Upper lobe of left lung (tissue), 6 donors: Measurements from ENCODE around the gene C1orf174. TPM values are rescaled to one million over a fixed set of nuclear protein-coding genes. Genes with fewer than 3 reads are reported as not detected.

Experiments
- ATAC-seq, 2 donors: fragments of 200-7000 bp; cut with Tn5 transposase; one replicate each; pipeline ENCODE4 v1.9.1; 2022; ENCODE audit warnings: mild to moderate bottlenecking in 2 of 2, moderate library complexity in 2 of 2; ENCODE audit not compliant: low FRiP score in 2 of 2
- DNase-seq, 2 donors: peaks; one replicate each; pipeline ENCODE4 v3.0.0-alpha.2; 2019 to 2020
- H3K27ac ChIP-seq, 4 donors: fragments of 200-600 bp; sonication (generic); one replicate each; pipeline ENCODE4 v1.5.1; 2016 to 2019
- H3K27me3 ChIP-seq, 4 donors: fragments of 200-600 bp; sonication (generic); one replicate each; pipeline ENCODE4 v1.5.1; 2017 to 2019
- H3K36me3 ChIP-seq, 4 donors: fragments of 200-600 bp; sonication (generic); one replicate each; pipeline ENCODE4 v1.5.1; 2016 to 2019
- H3K4me1 ChIP-seq, 4 donors: fragments of 200-600 bp; sonication (generic); one replicate each; pipeline ENCODE4 v1.5.1; 2018 to 2019
- H3K4me3 ChIP-seq, 4 donors: fragments of 200-600 bp; sonication (generic); one replicate each; pipeline ENCODE4 v1.5.1; 2017 to 2019; ENCODE audit warnings: mild to moderate bottlenecking in 2 of 4, moderate library complexity in 1 of 4
- H3K9me3 ChIP-seq, 4 donors: fragments of 200-600 bp; sonication (generic); one replicate each; pipeline ENCODE4 v1.5.1; 2018 to 2019
- EP300 ChIP-seq, 4 donors: sonication (generic); formaldehyde crosslinking; IDR thresholded peaks; one replicate each; pipeline ENCODE4 v1.5.1; 2017; ENCODE audit warnings: antibody characterized with exemption in 4 of 4, control low read depth in 2 of 4
- POLR2A ChIP-seq, 4 donors: fragments of 450-650 bp; IDR thresholded peaks; one replicate each; pipeline ENCODE4 v1.5.1; 2016 to 2017; ENCODE audit warnings: antibody characterized with exemption in 4 of 4, mild to moderate bottlenecking in 2 of 4
- POLR2AphosphoS5 ChIP-seq, 2 donors: sonication (generic); formaldehyde crosslinking; IDR thresholded peaks; one replicate each; pipeline ENCODE4 v1.5.1; 2017; ENCODE audit warnings: antibody characterized with exemption in 2 of 2
- WGBS, 2 donors: methylation state at CpG; one replicate each; pipeline ENCODE4 v1.1.5; 2017 to 2018; 5-methylcytosine and 5-hydroxymethylcytosine counted together
- total RNA-seq, 6 donors: library from RNA; depleted of rRNA in 4 of 6; stranded (reverse); fragments of >200 nt in 4 of 6; gene quantifications; one replicate each; pipeline versions ENCODE4 v1.1.0 to v1.2.1, GENCODE V29; 2016 to 2021
- TF ChIP-seq, protein P1 (sequence below), 6 experiments: fragments of 450-650 bp in 4 of 6; fragments of 200-600 bp in 2 of 6; sonication (generic) in 2 of 6; IDR thresholded peaks; one replicate each; pipeline ENCODE4 v1.5.1; 2016 to 2019; ENCODE audit warnings: antibody characterized with exemption in 6 of 6
- donor health status: DM: no; HTN: no; CAD: no; lungs with moderate emphysema.
- donor health status: DM: no; HTN: yes; CAD: no; lungs with severe emphysema.

C1orf174 gene
- total RNA-seq, 6 donors from 2014 or later, result 15.9 to 35.6 (median 20.6) TPM

DNA sequence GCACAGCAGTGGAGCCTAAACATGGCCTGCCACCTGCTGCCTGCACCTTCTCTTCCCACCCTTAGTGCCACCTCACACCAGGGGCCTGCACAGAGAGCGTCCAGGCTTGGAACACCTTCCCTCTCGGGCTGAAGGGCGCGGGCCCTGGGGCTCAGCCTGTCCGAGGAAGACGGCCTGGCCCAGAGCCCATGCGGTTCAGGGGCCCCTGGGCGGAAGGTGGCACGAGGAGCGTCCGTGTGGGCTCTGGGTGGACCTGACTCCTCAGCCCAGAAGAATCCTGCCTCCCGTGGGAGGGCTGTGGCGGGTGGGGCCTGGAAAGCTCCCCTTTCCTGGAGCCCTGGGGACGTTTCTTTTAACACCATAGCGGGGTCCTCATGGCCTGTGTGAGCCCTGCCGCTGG lies 23.4 kb downstream of the C1orf174 start:
- Histone ChIP-seq H3K4me3 (no peak overlapping the region), H3K36me3 (peaks cover 16 to 83% (median 45%) of the 10 kb centered on the region in 4 donors), H3K4me1 (no peaks in the 10 kb centered on the region), H3K9me3 (peaks cover 0 to 14% (median 10%) of the 10 kb centered on the region in 4 donors), H3K27ac (no peak overlapping the region), H3K27me3 (no peaks in the 10 kb centered on the region)
- DNase-seq (no peak), ATAC-seq (peak in 1 of 2 donors; percentile 30)
- 89 to 93% methylated on average over 11 to 16 of the region's 16 CpGs for WGBS, 2 donors
- TF ChIP-seq, protein P1, sequence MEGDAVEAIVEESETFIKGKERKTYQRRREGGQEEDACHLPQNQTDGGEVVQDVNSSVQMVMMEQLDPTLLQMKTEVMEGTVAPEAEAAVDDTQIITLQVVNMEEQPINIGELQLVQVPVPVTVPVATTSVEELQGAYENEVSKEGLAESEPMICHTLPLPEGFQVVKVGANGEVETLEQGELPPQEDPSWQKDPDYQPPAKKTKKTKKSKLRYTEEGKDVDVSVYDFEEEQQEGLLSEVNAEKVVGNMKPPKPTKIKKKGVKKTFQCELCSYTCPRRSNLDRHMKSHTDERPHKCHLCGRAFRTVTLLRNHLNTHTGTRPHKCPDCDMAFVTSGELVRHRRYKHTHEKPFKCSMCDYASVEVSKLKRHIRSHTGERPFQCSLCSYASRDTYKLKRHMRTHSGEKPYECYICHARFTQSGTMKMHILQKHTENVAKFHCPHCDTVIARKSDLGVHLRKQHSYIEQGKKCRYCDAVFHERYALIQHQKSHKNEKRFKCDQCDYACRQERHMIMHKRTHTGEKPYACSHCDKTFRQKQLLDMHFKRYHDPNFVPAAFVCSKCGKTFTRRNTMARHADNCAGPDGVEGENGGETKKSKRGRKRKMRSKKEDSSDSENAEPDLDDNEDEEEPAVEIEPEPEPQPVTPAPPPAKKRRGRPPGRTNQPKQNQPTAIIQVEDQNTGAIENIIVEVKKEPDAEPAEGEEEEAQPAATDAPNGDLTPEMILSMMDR (IDR thresholded peaks at IDR 0.05), result no peak
- TF ChIP-seq EP300 (IDR thresholded peaks at IDR 0.05), result no peak
- TF ChIP-seq POLR2A (IDR thresholded peaks at IDR 0.05), result no peak
- TF ChIP-seq POLR2AphosphoS5 (IDR thresholded peaks at IDR 0.05), result no peak

DNA sequence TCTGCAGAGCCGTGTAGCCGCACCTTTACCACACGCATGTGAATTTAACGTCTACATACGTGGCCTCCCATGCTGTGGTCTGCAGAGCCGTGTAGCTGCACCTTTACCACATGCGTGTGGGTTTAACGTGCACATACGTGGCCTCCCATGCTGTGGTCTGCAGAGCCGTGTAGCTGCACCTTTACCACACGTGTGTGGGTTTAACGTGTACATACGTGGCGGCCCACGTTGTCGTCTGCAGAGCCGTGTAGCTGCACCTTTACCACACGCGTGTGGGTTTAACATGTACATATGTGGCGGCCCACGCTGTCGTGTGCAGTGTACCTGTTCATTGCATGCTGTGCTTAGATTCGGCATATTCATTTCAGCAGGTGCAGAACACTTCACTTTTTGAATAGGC lies 25.3 kb downstream of the C1orf174 start:
- 95 to 97% methylated on average over 23 of the region's 23 CpGs for WGBS, 2 donors
- no peak for ATAC-seq
- H3K4me1 ChIP-seq, result no peaks in the 10 kb centered on the region
- peaks cover 20 to 90% (median 51%) of the 10 kb centered on the region in 4 donors for H3K36me3 ChIP-seq
- H3K27ac ChIP-seq, result no peak overlapping the region
- TF ChIP-seq EP300 (IDR thresholded peaks at IDR 0.05), result no peak
- no peak for TF ChIP-seq POLR2AphosphoS5 (IDR thresholded peaks at IDR 0.05)
- TF ChIP-seq, protein P1 (IDR thresholded peaks at IDR 0.05), result no peak
- TF ChIP-seq POLR2A (IDR thresholded peaks at IDR 0.05), result no peak
- no peaks in the 10 kb centered on the region for H3K27me3 ChIP-seq
- DNase-seq, result no peak
- no peak overlapping the region for H3K4me3 ChIP-seq
- H3K9me3 ChIP-seq, result peaks cover 0 to 14% (median 10%) of the 10 kb centered on the region in 4 donors

DNA sequence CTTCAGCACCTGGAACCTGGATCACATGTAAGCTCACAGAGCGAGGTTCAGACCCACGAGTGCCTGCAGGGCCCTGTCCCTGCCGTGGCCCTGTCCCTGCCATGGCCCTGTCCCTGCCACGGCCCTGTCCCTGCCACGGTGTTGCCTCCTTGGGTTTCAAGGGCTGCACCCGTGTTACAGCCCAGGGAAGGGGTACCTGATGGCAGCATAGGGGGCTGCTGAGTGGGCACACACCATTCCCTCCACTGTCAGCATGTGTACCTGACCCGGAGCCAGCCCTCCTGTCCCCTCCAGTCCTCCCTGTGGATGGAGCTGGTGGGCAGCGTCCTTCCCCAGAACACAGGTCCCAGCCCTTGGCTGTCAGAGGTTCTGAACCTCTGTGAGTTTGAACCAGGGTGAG lies 27.5 kb downstream of the C1orf174 start:
- H3K27me3 ChIP-seq, result no peaks in the 10 kb centered on the region
- WGBS, 2 donors, result 91 to 92% methylated on average over 4 to 8 of the region's 8 CpGs
- H3K36me3 ChIP-seq, result peaks cover 17 to 87% (median 53%) of the 10 kb centered on the region in 4 donors
- peak in 1 of 2 donors; percentile 10 for ATAC-seq
- H3K4me1 ChIP-seq, result no peaks in the 10 kb centered on the region
- no peaks in the 10 kb centered on the region for H3K9me3 ChIP-seq
- no peak overlapping the region for H3K27ac ChIP-seq
- TF ChIP-seq POLR2A (IDR thresholded peaks at IDR 0.05) (no peak), EP300 (IDR thresholded peaks at IDR 0.05) (no peak), POLR2AphosphoS5 (IDR thresholded peaks at IDR 0.05) (no peak)
- TF ChIP-seq, protein P1 (IDR thresholded peaks at IDR 0.05), result no peak
- H3K4me3 ChIP-seq, result no peak overlapping the region
- DNase-seq, result no peak

DNA sequence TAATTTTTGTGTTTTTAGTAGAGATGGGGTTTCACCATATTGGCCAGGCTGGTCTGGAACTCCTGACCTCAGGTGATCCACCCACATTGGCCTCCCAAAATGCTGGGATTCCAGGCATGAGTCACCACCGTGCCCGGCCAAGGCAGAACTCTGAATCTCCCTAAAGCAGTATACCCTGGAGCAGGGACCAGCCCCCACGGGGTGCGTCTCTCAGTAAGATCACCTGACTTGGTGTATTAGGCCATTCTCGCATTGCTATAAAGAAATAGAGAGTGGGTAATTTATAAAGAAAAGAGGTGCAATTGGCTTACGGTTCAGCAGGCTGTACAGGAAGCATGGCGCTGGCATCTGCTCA lies 28.6 kb downstream of the C1orf174 start:
- Histone ChIP-seq H3K9me3 (no peaks in the 10 kb centered on the region), H3K4me1 (no peaks in the 10 kb centered on the region), H3K27ac (no peak overlapping the region), H3K36me3 (peaks cover 17 to 89% (median 55%) of the 10 kb centered on the region in 4 donors), H3K4me3 (no peak overlapping the region), H3K27me3 (no peaks in the 10 kb centered on the region)
- ATAC-seq (no peak), DNase-seq (no peak)
- 91 to 97% methylated on average over 5 to 7 of the region's 7 CpGs for WGBS, 2 donors
- TF ChIP-seq, protein P1 (IDR thresholded peaks at IDR 0.05), result no peak

DNA sequence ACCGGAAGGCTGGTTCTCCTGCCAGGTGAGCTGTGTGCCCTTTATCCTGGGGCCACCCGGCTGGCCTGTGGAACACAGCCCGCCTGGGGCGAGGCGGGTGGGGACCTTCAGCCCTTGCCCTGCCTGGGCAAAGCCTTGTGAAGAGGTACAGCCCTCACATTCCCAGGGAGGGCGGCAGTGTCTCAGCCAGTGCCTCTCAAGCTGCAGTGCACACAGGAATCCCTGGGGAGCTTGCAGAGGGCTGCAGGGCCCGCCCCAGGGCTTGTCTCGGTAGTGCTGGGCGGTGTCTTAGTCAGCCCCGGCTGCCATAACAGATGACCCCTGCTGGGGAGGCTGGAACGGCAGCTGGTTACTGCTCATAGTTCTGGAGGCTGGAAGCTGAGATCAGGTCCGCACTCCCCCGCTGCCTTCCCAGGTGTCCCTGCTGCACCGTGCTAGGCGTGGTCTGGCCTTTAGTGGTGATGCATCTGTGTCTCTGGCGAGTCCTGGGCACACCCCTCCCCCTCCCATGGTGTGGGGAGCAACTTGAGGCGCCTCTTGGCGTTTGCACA lies 30.2 kb downstream of the C1orf174 start:
- no peak overlapping the region for H3K27ac ChIP-seq
- TF ChIP-seq EP300 (IDR thresholded peaks at IDR 0.05) (no peak), POLR2A (IDR thresholded peaks at IDR 0.05) (no peak), POLR2AphosphoS5 (IDR thresholded peaks at IDR 0.05) (no peak)
- TF ChIP-seq, protein P1 (IDR thresholded peaks at IDR 0.05), result no peak
- H3K4me3 ChIP-seq, result no peak overlapping the region
- ATAC-seq (peak in 1 of 2 donors; percentile 34), DNase-seq (peak in 1 of 2 donors; percentile 69)
- no peaks in the 10 kb centered on the region for H3K9me3 ChIP-seq
- WGBS, 2 donors, result 88% methylated on average over 17 of the region's 18 CpGs; no CpG with 5 or more reads in 1 of the 2 donors
- no peaks in the 10 kb centered on the region for H3K27me3 ChIP-seq
- H3K36me3 ChIP-seq, result peaks cover 9 to 80% (median 49%) of the 10 kb centered on the region in 4 donors
- H3K4me1 ChIP-seq, result no peaks in the 10 kb centered on the region
